ENCODE measurements around the gene SLC45A3. TPM values are rescaled to one million over a fixed set of nuclear protein-coding genes. Genes with fewer than 3 reads are reported as not detected.

Gene SLC45A3
- total RNA-seq, 1 donor from 2014 or later: 2.9 TPM

DNA sequence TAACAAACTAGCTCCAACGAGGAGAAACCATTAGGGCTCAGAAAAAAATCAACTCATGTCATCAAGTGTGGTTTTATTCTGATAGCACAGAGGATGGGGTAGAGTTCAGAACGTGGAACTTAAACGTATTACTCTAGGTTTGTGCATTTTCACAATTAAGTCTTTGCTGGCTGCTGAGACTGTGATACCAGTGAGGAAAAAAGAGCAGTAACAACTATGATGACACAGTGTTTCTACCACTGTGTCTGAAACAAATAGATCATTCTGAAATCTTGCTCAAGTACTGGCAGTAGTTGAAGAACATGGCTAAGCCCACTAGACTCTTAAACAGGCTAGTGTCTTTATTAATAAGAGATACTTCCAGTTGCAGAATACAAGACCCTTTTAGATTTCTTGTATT is 38.7 kb upstream of the SLC45A3 start:
- H3K27ac Mint-ChIP-seq (ENCODE audit: unreplicated experiment): no peak overlapping the region
- H3K27me3 Mint-ChIP-seq (ENCODE audit: low read depth): no peaks in the 10 kb centered on the region
- TF ChIP-seq, protein P1, sequence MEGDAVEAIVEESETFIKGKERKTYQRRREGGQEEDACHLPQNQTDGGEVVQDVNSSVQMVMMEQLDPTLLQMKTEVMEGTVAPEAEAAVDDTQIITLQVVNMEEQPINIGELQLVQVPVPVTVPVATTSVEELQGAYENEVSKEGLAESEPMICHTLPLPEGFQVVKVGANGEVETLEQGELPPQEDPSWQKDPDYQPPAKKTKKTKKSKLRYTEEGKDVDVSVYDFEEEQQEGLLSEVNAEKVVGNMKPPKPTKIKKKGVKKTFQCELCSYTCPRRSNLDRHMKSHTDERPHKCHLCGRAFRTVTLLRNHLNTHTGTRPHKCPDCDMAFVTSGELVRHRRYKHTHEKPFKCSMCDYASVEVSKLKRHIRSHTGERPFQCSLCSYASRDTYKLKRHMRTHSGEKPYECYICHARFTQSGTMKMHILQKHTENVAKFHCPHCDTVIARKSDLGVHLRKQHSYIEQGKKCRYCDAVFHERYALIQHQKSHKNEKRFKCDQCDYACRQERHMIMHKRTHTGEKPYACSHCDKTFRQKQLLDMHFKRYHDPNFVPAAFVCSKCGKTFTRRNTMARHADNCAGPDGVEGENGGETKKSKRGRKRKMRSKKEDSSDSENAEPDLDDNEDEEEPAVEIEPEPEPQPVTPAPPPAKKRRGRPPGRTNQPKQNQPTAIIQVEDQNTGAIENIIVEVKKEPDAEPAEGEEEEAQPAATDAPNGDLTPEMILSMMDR (IDR thresholded peaks at IDR 0.05): no peak
- H3K4me3 Mint-ChIP-seq (ENCODE audit: unreplicated experiment): no peak overlapping the region
- DNase-seq (ENCODE audit: low spot score): no peak
- peaks cover 5% of the 10 kb centered on the region for H3K4me1 Mint-ChIP-seq (ENCODE audit: low read depth)
- peaks cover 36% of the 10 kb centered on the region for H3K36me3 Mint-ChIP-seq (ENCODE audit: low read depth)
- H3K9me3 Mint-ChIP-seq (ENCODE audit: low read depth): no peaks in the 10 kb centered on the region

DNA sequence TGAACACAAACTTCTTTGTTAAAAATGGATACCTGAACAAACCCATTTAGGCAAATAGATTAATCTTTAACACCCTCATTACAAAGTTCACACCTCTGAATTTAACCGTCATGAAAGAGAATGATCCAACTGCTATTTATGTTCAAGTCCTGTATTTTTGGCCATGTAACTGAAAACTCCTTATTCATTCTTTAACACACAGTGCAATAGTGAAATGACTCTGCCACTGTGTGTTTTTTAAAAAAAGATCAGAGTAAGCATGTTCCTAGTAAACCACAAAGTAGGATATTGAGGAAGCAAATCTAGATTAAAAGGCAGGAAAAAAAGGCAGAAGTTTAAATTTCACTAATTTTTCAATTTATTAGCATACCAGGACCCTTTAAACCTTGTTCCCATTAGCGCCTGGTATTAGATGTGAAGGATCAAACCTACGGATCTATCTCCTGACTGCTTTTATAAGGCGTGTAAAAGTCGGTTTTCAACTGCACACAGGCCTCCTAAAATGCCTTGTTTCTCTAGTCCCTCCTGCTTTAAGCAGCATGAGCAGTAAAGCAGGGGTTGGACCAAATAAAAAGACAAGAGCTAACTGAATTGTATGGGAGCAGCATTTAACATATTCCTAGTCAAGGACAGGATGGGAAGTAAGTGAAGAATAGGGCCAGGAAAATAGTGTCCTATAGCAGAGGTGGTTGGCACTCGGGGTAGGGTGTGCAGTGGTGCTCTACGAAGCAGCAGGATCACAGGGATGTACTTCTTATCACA is 36.2 kb upstream of the SLC45A3 start:
- no peaks in the 10 kb centered on the region for H3K27me3 Mint-ChIP-seq (ENCODE audit: low read depth)

DNA sequence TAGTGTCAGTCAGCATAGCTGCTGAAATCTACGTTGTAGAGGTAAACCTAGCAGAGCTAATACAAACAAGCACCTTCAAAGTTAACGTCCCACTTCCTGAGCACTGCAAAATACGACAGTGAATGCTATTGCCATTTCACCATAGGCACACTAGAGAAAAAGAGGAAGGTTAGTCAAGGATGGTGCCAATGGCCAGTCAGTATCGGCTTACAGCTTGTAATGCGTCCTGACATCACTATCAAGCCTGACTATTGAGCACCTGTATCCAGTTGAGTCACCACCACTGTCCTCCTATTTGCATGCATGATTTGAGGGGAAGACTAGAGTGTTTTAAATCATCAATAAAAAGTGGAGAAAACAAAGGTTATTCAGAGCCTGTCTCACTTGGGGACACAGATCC is 35.3 kb upstream of the SLC45A3 start:
- H3K27ac Mint-ChIP-seq (ENCODE audit: unreplicated experiment): no peak overlapping the region
- no peak overlapping the region for H3K4me3 Mint-ChIP-seq (ENCODE audit: unreplicated experiment)
- TF ChIP-seq, protein P1 (IDR thresholded peaks at IDR 0.05): no peak
- no peak for DNase-seq (ENCODE audit: low spot score)
- H3K36me3 Mint-ChIP-seq (ENCODE audit: low read depth): peaks cover 35% of the 10 kb centered on the region
- peaks cover 22% of the 10 kb centered on the region for H3K4me1 Mint-ChIP-seq (ENCODE audit: low read depth)
- H3K9me3 Mint-ChIP-seq (ENCODE audit: low read depth): no peaks in the 10 kb centered on the region
- H3K27me3 Mint-ChIP-seq (ENCODE audit: low read depth): no peaks in the 10 kb centered on the region

More for the DNA sequence above, 36.2 kb upstream of the SLC45A3 start:
- peaks cover 13% of the 10 kb centered on the region for H3K4me1 Mint-ChIP-seq (ENCODE audit: low read depth)
- no peak for DNase-seq (ENCODE audit: low spot score)
- no peak overlapping the region for H3K4me3 Mint-ChIP-seq (ENCODE audit: unreplicated experiment)
- no peak overlapping the region for H3K27ac Mint-ChIP-seq (ENCODE audit: unreplicated experiment)
- TF ChIP-seq, protein P1 (IDR thresholded peaks at IDR 0.05): no peak
- peaks cover 37% of the 10 kb centered on the region for H3K36me3 Mint-ChIP-seq (ENCODE audit: low read depth)
- no peaks in the 10 kb centered on the region for H3K9me3 Mint-ChIP-seq (ENCODE audit: low read depth)

DNA sequence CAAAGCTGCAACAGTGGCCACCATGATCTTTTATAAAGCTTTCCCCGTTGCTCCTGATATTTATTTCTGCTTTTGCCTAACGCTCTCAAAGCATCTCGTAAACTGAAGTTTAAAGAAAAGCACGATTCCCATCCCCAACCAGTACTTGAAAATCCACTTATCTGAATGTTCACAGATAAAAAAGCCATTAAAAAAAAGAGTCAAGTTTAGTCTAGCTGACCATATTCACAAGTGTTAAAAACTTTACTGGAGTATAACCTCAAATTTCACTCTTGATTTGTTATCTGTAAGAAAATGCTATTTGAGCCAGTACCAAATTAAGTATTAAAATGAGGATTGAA is 34.6 kb upstream of the SLC45A3 start:
- no peak for DNase-seq (ENCODE audit: low spot score)
- Mint-ChIP-seq H3K4me1 (ENCODE audit: low read depth) (peaks cover 22% of the 10 kb centered on the region), H3K9me3 (ENCODE audit: low read depth) (no peaks in the 10 kb centered on the region), H3K36me3 (ENCODE audit: low read depth) (peaks cover 29% of the 10 kb centered on the region), H3K4me3 (ENCODE audit: unreplicated experiment) (no peak overlapping the region), H3K27ac (ENCODE audit: unreplicated experiment) (no peak overlapping the region), H3K27me3 (ENCODE audit: low read depth) (no peaks in the 10 kb centered on the region)
- TF ChIP-seq, protein P1 (IDR thresholded peaks at IDR 0.05): no peak

DNA sequence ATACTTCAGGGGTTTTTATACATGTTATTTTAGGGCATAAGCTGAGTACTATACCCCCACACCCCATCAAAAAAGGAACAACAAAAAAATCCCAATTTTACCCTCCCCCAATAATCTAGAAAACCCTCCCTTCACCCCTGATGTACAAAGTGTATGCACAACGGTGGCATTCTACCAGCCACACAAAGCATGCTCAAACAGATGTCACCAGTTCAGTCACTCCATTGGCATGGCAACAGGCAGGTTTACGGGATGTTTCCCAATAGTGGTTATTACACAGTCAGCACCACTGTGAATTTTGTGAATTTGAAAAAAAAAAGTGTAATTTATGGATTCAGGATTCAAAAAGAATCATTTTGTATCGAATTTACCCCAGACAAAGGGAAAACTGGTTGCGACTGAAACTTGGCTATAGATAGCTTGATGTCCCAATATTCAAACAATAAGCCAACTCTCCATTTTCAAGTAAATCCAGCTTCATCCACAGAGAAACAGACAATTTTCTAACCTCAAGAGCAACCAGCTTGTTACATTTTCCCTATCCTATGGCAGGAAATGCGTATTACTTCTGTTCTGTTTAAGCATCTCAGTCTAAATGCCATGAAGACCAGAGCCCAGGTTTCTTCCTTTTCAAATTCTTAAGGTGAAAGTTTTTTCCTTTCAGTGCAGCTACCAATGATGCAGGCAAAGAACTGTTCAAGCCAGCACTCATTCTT is 34.0 kb upstream of the SLC45A3 start:
- peak overlapping the region; percentile 45 for H3K27ac Mint-ChIP-seq (ENCODE audit: unreplicated experiment)
- H3K27me3 Mint-ChIP-seq (ENCODE audit: low read depth): no peaks in the 10 kb centered on the region
- H3K36me3 Mint-ChIP-seq (ENCODE audit: low read depth): peaks cover 25% of the 10 kb centered on the region
- H3K4me3 Mint-ChIP-seq (ENCODE audit: unreplicated experiment): no peak overlapping the region
- H3K4me1 Mint-ChIP-seq (ENCODE audit: low read depth): peaks cover 27% of the 10 kb centered on the region
- TF ChIP-seq, protein P1 (IDR thresholded peaks at IDR 0.05): no peak
- H3K9me3 Mint-ChIP-seq (ENCODE audit: low read depth): no peaks in the 10 kb centered on the region
- DNase-seq (ENCODE audit: low spot score): no peak
